H1 (cell line): ENCODE results near the gene CAPN14. TPM values are rescaled to one million over a fixed set of nuclear protein-coding genes. Genes with fewer than 3 reads are reported as not detected.

Experiments
- CHD1 ChIP-seq: IDR thresholded peaks from 2 replicates; pipeline ENCODE4 v1.6.1; 2012; ENCODE audit warnings: low read depth, low read length, improper control_type of control experiment
- HDAC2 ChIP-seq, 2 experiments: fragments of 300-600 bp in 1 of 2; sonication (generic) in 1 of 2; IDR thresholded peaks; 2 replicates each; pipeline ENCODE4 v1.6.1; 2011 to 2012; ENCODE audit warnings: low read depth in 2 of 2, low read length in 2 of 2, mild to moderate bottlenecking in 2 of 2, moderate library complexity in 2 of 2, borderline replicate concordance in 1 of 2, inconsistent platforms in 1 of 2
- KDM1A ChIP-seq: fragments of 200-600, 300-600 bp; sonication (generic); IDR thresholded peaks from 2 replicates; pipeline ENCODE4 v1.7.1; 2016; ENCODE audit warnings: mild to moderate bottlenecking, low read length, borderline replicate concordance
- POU5F1 ChIP-seq: IDR thresholded peaks from 2 replicates; pipeline ENCODE4 v1.6.1; 2011; ENCODE audit warnings: low read depth, mild to moderate bottlenecking, low read length, moderate library complexity
- RBBP5 ChIP-seq: IDR thresholded peaks from 2 replicates; pipeline ENCODE4 v1.7.1; 2012; ENCODE audit warnings: low read depth, mild to moderate bottlenecking, inconsistent platforms, low read length, moderate library complexity, borderline replicate concordance
- SRF ChIP-seq: IDR thresholded peaks from 2 replicates; pipeline ENCODE4 v1.6.1; 2011; ENCODE audit warnings: mild to moderate bottlenecking, low read depth, low read length, moderate library complexity
- TAF1 ChIP-seq: IDR thresholded peaks from 2 replicates; pipeline ENCODE4 v1.6.1; 2011; ENCODE audit warnings: mild to moderate bottlenecking, low read depth, low read length
- TAF7 ChIP-seq: optimal IDR thresholded peaks from 2 replicates; pipeline ENCODE3; 2011; ENCODE audit warnings: low read depth, mild to moderate bottlenecking, inconsistent platforms, low read length, moderate library complexity, borderline replicate concordance
- TBP ChIP-seq: IDR thresholded peaks from 2 replicates; pipeline ENCODE4 v1.6.1; 2011; ENCODE audit warnings: low read depth, low read length, improper control_type of control experiment
- TCF12 ChIP-seq: IDR thresholded peaks from 2 replicates; pipeline ENCODE4 v1.6.1; 2011; ENCODE audit warnings: low read depth, mild to moderate bottlenecking, low read length
- polyA plus RNA-seq, 7 experiments: library from polyadenylated mRNA; depleted of rRNA in 3 of 7; stranded (reverse) in 5 of 7; unstranded in 2 of 7; fragments of >200 nt in 5 of 7; fragments of 200-250 nt in 2 of 7; gene quantifications; 1 replicate in 5 of 7; 2 replicates in 1 of 7; 4 replicates in 1 of 7; pipeline versions ENCODE4 v1.2.1 to v1.2.3, GENCODE V29; 2011 to 2013; ENCODE audit warnings: missing spikeins in 2 of 7, mixed read lengths in 2 of 7
- total RNA-seq: library from RNA; stranded (reverse); fragmentation: NEBNext Ultra II Directional; extraction: Animal tissue kit (Norgen Biotek cat#: 25700); gene quantifications from 2 replicates; pipeline ENCODE4 v1.2.1, GENCODE V29; 2021
- TF ChIP-seq, protein P1 (sequence below): fragments of 300-600 bp; sonication (generic); IDR thresholded peaks from 2 replicates; pipeline ENCODE4 v1.7.1; 2012; ENCODE audit warnings: low read length, moderate library complexity, mild to moderate bottlenecking, inconsistent platforms; ENCODE audit not compliant: insufficient replicate concordance
- TF ChIP-seq, protein P2 (sequence below): IDR thresholded peaks from 2 replicates; pipeline ENCODE4 v1.6.1; 2012; ENCODE audit warnings: inconsistent platforms

CAPN14 gene
- total and polyA plus RNA-seq, 2 of the 8 experiments (the other 6 are each of a cell fraction or from before 2014, with no cell fraction given), result 0.07 TPM; not detected in 1

DNA sequence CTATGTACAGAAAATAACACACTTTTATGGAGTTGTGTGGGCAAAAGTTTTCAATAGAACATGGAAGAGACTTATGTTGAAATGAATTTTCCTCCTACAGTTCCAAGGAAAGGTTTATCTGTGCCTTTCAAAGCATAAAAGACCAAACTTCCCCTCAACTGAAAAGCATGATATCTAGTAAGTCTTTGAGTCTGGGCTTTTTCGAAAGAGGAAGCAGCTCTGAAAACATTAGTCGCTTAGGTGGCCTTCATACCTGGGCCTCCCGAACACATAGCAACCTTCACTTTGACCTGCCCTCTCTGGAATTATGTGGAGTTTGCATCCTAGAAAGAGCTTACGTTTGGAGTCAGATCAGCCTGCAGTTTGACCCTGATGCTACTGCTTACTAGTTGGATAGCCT, 4.8 kb upstream of the CAPN14 start (continued):
- TF ChIP-seq, protein P1, sequence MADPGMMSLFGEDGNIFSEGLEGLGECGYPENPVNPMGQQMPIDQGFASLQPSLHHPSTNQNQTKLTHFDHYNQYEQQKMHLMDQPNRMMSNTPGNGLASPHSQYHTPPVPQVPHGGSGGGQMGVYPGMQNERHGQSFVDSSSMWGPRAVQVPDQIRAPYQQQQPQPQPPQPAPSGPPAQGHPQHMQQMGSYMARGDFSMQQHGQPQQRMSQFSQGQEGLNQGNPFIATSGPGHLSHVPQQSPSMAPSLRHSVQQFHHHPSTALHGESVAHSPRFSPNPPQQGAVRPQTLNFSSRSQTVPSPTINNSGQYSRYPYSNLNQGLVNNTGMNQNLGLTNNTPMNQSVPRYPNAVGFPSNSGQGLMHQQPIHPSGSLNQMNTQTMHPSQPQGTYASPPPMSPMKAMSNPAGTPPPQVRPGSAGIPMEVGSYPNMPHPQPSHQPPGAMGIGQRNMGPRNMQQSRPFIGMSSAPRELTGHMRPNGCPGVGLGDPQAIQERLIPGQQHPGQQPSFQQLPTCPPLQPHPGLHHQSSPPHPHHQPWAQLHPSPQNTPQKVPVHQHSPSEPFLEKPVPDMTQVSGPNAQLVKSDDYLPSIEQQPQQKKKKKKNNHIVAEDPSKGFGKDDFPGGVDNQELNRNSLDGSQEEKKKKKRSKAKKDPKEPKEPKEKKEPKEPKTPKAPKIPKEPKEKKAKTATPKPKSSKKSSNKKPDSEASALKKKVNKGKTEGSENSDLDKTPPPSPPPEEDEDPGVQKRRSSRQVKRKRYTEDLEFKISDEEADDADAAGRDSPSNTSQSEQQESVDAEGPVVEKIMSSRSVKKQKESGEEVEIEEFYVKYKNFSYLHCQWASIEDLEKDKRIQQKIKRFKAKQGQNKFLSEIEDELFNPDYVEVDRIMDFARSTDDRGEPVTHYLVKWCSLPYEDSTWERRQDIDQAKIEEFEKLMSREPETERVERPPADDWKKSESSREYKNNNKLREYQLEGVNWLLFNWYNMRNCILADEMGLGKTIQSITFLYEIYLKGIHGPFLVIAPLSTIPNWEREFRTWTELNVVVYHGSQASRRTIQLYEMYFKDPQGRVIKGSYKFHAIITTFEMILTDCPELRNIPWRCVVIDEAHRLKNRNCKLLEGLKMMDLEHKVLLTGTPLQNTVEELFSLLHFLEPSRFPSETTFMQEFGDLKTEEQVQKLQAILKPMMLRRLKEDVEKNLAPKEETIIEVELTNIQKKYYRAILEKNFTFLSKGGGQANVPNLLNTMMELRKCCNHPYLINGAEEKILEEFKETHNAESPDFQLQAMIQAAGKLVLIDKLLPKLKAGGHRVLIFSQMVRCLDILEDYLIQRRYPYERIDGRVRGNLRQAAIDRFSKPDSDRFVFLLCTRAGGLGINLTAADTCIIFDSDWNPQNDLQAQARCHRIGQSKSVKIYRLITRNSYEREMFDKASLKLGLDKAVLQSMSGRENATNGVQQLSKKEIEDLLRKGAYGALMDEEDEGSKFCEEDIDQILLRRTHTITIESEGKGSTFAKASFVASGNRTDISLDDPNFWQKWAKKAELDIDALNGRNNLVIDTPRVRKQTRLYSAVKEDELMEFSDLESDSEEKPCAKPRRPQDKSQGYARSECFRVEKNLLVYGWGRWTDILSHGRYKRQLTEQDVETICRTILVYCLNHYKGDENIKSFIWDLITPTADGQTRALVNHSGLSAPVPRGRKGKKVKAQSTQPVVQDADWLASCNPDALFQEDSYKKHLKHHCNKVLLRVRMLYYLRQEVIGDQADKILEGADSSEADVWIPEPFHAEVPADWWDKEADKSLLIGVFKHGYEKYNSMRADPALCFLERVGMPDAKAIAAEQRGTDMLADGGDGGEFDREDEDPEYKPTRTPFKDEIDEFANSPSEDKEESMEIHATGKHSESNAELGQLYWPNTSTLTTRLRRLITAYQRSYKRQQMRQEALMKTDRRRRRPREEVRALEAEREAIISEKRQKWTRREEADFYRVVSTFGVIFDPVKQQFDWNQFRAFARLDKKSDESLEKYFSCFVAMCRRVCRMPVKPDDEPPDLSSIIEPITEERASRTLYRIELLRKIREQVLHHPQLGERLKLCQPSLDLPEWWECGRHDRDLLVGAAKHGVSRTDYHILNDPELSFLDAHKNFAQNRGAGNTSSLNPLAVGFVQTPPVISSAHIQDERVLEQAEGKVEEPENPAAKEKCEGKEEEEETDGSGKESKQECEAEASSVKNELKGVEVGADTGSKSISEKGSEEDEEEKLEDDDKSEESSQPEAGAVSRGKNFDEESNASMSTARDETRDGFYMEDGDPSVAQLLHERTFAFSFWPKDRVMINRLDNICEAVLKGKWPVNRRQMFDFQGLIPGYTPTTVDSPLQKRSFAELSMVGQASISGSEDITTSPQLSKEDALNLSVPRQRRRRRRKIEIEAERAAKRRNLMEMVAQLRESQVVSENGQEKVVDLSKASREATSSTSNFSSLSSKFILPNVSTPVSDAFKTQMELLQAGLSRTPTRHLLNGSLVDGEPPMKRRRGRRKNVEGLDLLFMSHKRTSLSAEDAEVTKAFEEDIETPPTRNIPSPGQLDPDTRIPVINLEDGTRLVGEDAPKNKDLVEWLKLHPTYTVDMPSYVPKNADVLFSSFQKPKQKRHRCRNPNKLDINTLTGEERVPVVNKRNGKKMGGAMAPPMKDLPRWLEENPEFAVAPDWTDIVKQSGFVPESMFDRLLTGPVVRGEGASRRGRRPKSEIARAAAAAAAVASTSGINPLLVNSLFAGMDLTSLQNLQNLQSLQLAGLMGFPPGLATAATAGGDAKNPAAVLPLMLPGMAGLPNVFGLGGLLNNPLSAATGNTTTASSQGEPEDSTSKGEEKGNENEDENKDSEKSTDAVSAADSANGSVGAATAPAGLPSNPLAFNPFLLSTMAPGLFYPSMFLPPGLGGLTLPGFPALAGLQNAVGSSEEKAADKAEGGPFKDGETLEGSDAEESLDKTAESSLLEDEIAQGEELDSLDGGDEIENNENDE, result no peak
- TF ChIP-seq, protein P2, sequence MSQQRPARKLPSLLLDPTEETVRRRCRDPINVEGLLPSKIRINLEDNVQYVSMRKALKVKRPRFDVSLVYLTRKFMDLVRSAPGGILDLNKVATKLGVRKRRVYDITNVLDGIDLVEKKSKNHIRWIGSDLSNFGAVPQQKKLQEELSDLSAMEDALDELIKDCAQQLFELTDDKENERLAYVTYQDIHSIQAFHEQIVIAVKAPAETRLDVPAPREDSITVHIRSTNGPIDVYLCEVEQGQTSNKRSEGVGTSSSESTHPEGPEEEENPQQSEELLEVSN, result no peak
- no peak for TF ChIP-seq CHD1
- no peak for TF ChIP-seq TAF7
- TF ChIP-seq KDM1A, result no peak
- no peak for TF ChIP-seq TCF12
- TF ChIP-seq SRF, result no peak
- TF ChIP-seq RBBP5, result no peak
- no peak for TF ChIP-seq TBP
- TF ChIP-seq HDAC2 (IDR thresholded peaks at IDR 0.05; ENCODE audit: borderline replicate concordance in 1 of 2, low read depth in 2 of 2, low read length in 2 of 2), result no peak
- no peak for TF ChIP-seq TAF1
- TF ChIP-seq POU5F1, result no peak
